Measurements from ENCODE around the gene PHTF1. TPM values are rescaled to one million over a fixed set of nuclear protein-coding genes. Genes with fewer than 3 reads are reported as not detected.

Gene PHTF1
- total RNA-seq, 1 donor = 47.5 TPM

GRCh38 chr1:113659556-113659955 is 99.7 kb downstream of the PHTF1 start:
- no peak for DNase-seq (ENCODE audit: low read depth)
- no peak overlapping the region for H3K4me3 ChIP-seq (ENCODE audit: low read depth, low read length)
- no peak for TF ChIP-seq CTCF (IDR thresholded peaks at IDR 0.05; ENCODE audit: insufficient read depth, low read depth, low read length)

- H3K4me3 ChIP-seq (ENCODE audit: low read depth, low read length) = no peak overlapping the region
- TF ChIP-seq CTCF (IDR thresholded peaks at IDR 0.05; ENCODE audit: insufficient read depth, low read depth, low read length) = no peak
- DNase-seq (ENCODE audit: low read depth) = no peak
Observed at GRCh38 chr1:113659035-113659434, 100.3 kb downstream of the PHTF1 start.

GRCh38 chr1:113657556-113658063 is 101.7 kb downstream of the PHTF1 start:
- DNase-seq (ENCODE audit: low read depth) = no peak
- TF ChIP-seq CTCF (IDR thresholded peaks at IDR 0.05; ENCODE audit: insufficient read depth, low read depth, low read length) = no peak
- no peak overlapping the region for H3K4me3 ChIP-seq (ENCODE audit: low read depth, low read length)

- no peak overlapping the region for H3K4me3 ChIP-seq (ENCODE audit: low read depth, low read length)
- no peak for DNase-seq (ENCODE audit: low read depth)
- TF ChIP-seq CTCF (IDR thresholded peaks at IDR 0.05; ENCODE audit: insufficient read depth, low read depth, low read length) = no peak
Observed at GRCh38 chr1:113657126-113657525, 102.2 kb downstream of the PHTF1 start.

- DNase-seq (ENCODE audit: low read depth) = no peak
- no peak for TF ChIP-seq CTCF (IDR thresholded peaks at IDR 0.05; ENCODE audit: insufficient read depth, low read depth, low read length)
- H3K4me3 ChIP-seq (ENCODE audit: low read depth, low read length) = no peak overlapping the region
Observed at GRCh38 chr1:113654883-113655282, 104.4 kb downstream of the PHTF1 start.

- H3K4me3 ChIP-seq (ENCODE audit: low read depth, low read length) = no peak overlapping the region
- TF ChIP-seq CTCF (IDR thresholded peaks at IDR 0.05; ENCODE audit: insufficient read depth, low read depth, low read length) = no peak
- no peak for DNase-seq (ENCODE audit: low read depth)
Observed at GRCh38 chr1:113653741-113654140, 105.5 kb downstream of the PHTF1 start.

- no peak for TF ChIP-seq CTCF (IDR thresholded peaks at IDR 0.05; ENCODE audit: insufficient read depth, low read depth, low read length)
- no peak overlapping the region for H3K4me3 ChIP-seq (ENCODE audit: low read depth, low read length)
- no peak for DNase-seq (ENCODE audit: low read depth)
Observed at GRCh38 chr1:113652771-113653170, 106.5 kb downstream of the PHTF1 start.
